Measurements from ENCODE around the gene HOXB8. TPM values are rescaled to one million over a fixed set of nuclear protein-coding genes. Genes with fewer than 3 reads are reported as not detected.

The HOXB8 gene
- total RNA-seq, 1 donor from 2014 or later, result not detected

- Histone ChIP-seq H2AFZ (ENCODE audit: low read depth, low read length) (no peak overlapping the region), H4K20me1 (ENCODE audit: insufficient read depth, low read length) (no peaks in the 10 kb centered on the region), H3K4me3 (ENCODE audit: insufficient read depth, low read depth, low read length) (no peak overlapping the region), H3K4me2 (ENCODE audit: low read length) (no peak overlapping the region), H3K27ac (ENCODE audit: low read depth, low read length) (no peak overlapping the region), H3K4me1 (ENCODE audit: insufficient read depth, low read length) (no peaks in the 10 kb centered on the region), H3K9me3 (ENCODE audit: insufficient read depth, low read depth, low read length) (peaks cover 10% of the 10 kb centered on the region), H3K27me3 (ENCODE audit: insufficient read depth, low read length) (peaks cover 93% of the 10 kb centered on the region), H3K36me3 (ENCODE audit: insufficient read depth, low read length) (no peaks in the 10 kb centered on the region), H3K79me2 (ENCODE audit: insufficient read depth, low read length) (no peaks in the 10 kb centered on the region), H3K9ac (ENCODE audit: low read length) (no peak overlapping the region)
- Mint-ChIP-seq H3K27me3 (ENCODE audit: low read depth, unreplicated experiment) (peaks cover 92% of the 10 kb centered on the region), H3K9me3 (ENCODE audit: unreplicated experiment) (peaks cover 16% of the 10 kb centered on the region), H3K4me3 (ENCODE audit: unreplicated experiment) (no peak overlapping the region), H3K27ac (ENCODE audit: unreplicated experiment) (peak overlapping the region; percentile 77), H3K36me3 (ENCODE audit: low read depth, unreplicated experiment) (peaks cover 4% of the 10 kb centered on the region), H3K4me1 (ENCODE audit: low read depth, unreplicated experiment) (peaks cover 4% of the 10 kb centered on the region)
- no peak for DNase-seq (ENCODE audit: low read depth)
- no peak for TF ChIP-seq CTCF (IDR thresholded peaks at IDR 0.05; ENCODE audit: insufficient read depth, low read depth, low read length)
- TF ChIP-seq EZH2 (IDR thresholded peaks at IDR 0.05; ENCODE audit: insufficient read depth, low read length), result peak; percentile 83
- no peak for FAIRE-seq
These were observed 27.2 kb upstream of the HOXB8 start for GRCh38 chr17:48642059-48642842.

GRCh38 chr17:48641541-48642058, 26.5 kb upstream of the HOXB8 start:
- Mint-ChIP-seq H3K27ac (ENCODE audit: unreplicated experiment) (peak overlapping the region; percentile 72), H3K36me3 (ENCODE audit: low read depth, unreplicated experiment) (peaks cover 4% of the 10 kb centered on the region), H3K27me3 (ENCODE audit: low read depth, unreplicated experiment) (peaks cover 95% of the 10 kb centered on the region), H3K4me3 (ENCODE audit: unreplicated experiment) (no peak overlapping the region), H3K9me3 (ENCODE audit: unreplicated experiment) (peaks cover 16% of the 10 kb centered on the region), H3K4me1 (ENCODE audit: low read depth, unreplicated experiment) (peaks cover 5% of the 10 kb centered on the region)
- Histone ChIP-seq H3K4me3 (ENCODE audit: insufficient read depth, low read depth, low read length) (no peak overlapping the region), H3K9ac (ENCODE audit: low read length) (no peak overlapping the region), H3K4me2 (ENCODE audit: low read length) (no peak overlapping the region), H3K36me3 (ENCODE audit: insufficient read depth, low read length) (no peaks in the 10 kb centered on the region), H2AFZ (ENCODE audit: low read depth, low read length) (no peak overlapping the region), H3K4me1 (ENCODE audit: insufficient read depth, low read length) (no peaks in the 10 kb centered on the region), H3K79me2 (ENCODE audit: insufficient read depth, low read length) (no peaks in the 10 kb centered on the region), H4K20me1 (ENCODE audit: insufficient read depth, low read length) (no peaks in the 10 kb centered on the region), H3K27me3 (ENCODE audit: insufficient read depth, low read length) (peaks cover 98% of the 10 kb centered on the region), H3K9me3 (ENCODE audit: insufficient read depth, low read depth, low read length) (peaks cover 10% of the 10 kb centered on the region), H3K27ac (ENCODE audit: low read depth, low read length) (no peak overlapping the region)
- TF ChIP-seq EZH2 (IDR thresholded peaks at IDR 0.05; ENCODE audit: insufficient read depth, low read length) (peak; percentile 6), CTCF (IDR thresholded peaks at IDR 0.05; ENCODE audit: insufficient read depth, low read depth, low read length) (no peak)
- no peak for FAIRE-seq
- DNase-seq (ENCODE audit: low read depth), result no peak

- H3K4me3 Mint-ChIP-seq (ENCODE audit: unreplicated experiment), result no peak overlapping the region
- Histone ChIP-seq H3K36me3 (ENCODE audit: insufficient read depth, low read length) (no peaks in the 10 kb centered on the region), H3K9ac (ENCODE audit: low read length) (no peak overlapping the region), H3K9me3 (ENCODE audit: insufficient read depth, low read depth, low read length) (peaks cover 10% of the 10 kb centered on the region), H3K4me1 (ENCODE audit: insufficient read depth, low read length) (no peaks in the 10 kb centered on the region), H3K27ac (ENCODE audit: low read depth, low read length) (no peak overlapping the region), H3K4me2 (ENCODE audit: low read length) (no peak overlapping the region), H4K20me1 (ENCODE audit: insufficient read depth, low read length) (peaks cover 4% of the 10 kb centered on the region), H2AFZ (ENCODE audit: low read depth, low read length) (no peak overlapping the region), H3K27me3 (ENCODE audit: insufficient read depth, low read length) (peaks cover 100% of the 10 kb centered on the region), H3K4me3 (ENCODE audit: insufficient read depth, low read depth, low read length) (no peak overlapping the region), H3K79me2 (ENCODE audit: insufficient read depth, low read length) (no peaks in the 10 kb centered on the region)
- TF ChIP-seq EZH2 (IDR thresholded peaks at IDR 0.05; ENCODE audit: insufficient read depth, low read length) (no peak), CTCF (IDR thresholded peaks at IDR 0.05; ENCODE audit: insufficient read depth, low read depth, low read length) (no peak)
- H3K27me3 Mint-ChIP-seq (ENCODE audit: low read depth, unreplicated experiment), result peaks cover 98% of the 10 kb centered on the region
- H3K27ac Mint-ChIP-seq (ENCODE audit: unreplicated experiment), result no peak overlapping the region
- DNase-seq (ENCODE audit: low read depth) (no peak), FAIRE-seq (no peak)
- peaks cover 4% of the 10 kb centered on the region for H3K36me3 Mint-ChIP-seq (ENCODE audit: low read depth, unreplicated experiment)
- peaks cover 5% of the 10 kb centered on the region for H3K4me1 Mint-ChIP-seq (ENCODE audit: low read depth, unreplicated experiment)
- H3K9me3 Mint-ChIP-seq (ENCODE audit: unreplicated experiment), result peaks cover 16% of the 10 kb centered on the region
These were observed 25.7 kb upstream of the HOXB8 start for GRCh38 chr17:48640858-48641180.

Measured in astrocyte (in vitro differentiated cells and primary cell).